GM10248 (cell line): ENCODE data around the gene NOP56.

Experiments used
- CTCF ChIA-PET: fragments of 300-600 bp; sonication (Branson Sonifier 250); formaldehyde crosslinking; extraction: SDS; loops from one replicate; lab custom pipeline; 2021; ENCODE audit warnings: antibody characterized with exemption; lab: Yijun Ruan, JAX
- POLR2A ChIA-PET: fragments of 350-650 bp; sonication (Branson Sonifier 250); formaldehyde crosslinking; extraction: SDS; loops from one replicate; lab custom pipeline; 2020; ENCODE audit warnings: antibody characterized with exemption; lab: Yijun Ruan, JAX
- DNase-seq: peaks from one replicate; pipeline ENCODE4 v3.0.0; 2012; ENCODE audit errors: extremely low spot score
- TF ChIP-seq, protein P1 (sequence below): IDR thresholded peaks from 2 replicates; pipeline ENCODE4 v1.5.1; 2012; ENCODE audit warnings: mild to moderate bottlenecking, low read depth; ENCODE audit errors: extremely low read depth, missing control alignments, control extremely low read depth

NOP56 gene

DNA sequence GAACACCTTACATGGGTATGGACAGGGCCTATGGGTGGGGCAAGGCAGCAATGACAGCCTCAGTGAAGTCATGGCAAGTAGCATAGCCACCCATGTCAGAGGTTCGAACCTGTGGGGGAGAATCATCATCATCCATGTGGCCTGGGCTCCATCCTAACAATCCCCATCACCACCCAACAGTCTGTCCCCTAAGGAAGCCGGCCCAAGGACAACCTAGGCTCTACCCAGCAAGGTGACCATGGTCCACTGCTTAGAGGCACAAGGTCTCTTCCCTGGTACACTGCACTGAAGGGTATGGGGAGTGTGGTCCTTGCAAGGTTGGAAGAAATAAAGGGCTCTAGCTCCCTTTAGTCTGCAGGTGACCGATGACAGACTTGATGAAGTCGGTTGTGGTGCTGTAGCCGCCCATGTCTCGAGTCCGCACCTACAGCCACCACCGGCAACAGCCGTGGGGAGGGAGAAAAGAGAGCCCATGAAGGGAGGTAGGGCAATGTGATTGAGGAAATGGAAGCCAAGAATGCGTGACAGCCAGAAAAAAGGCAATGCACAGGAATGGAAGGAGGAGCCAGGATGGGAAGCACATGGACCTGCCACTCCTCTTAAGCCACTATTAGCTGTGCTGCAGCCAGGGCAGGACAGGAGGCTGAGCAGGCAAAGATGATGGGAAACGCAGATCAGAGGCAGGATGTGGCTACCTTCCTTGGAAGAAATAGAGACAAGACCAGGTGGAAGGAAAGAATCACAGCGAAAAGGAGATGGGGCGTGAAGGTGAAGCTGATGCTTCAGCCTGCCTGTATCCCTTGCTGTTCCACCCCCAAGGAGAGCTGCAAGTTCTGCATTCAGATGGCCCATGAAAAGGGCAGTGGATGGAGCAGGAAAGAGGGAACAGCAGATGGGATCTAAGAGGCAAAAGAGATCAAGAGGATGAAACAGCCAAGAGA is 6.3 kb downstream of the NOP56 start:
- ChIA-PET CTCF (no interaction called here), POLR2A (no interaction called here)
- TF ChIP-seq, protein P1, sequence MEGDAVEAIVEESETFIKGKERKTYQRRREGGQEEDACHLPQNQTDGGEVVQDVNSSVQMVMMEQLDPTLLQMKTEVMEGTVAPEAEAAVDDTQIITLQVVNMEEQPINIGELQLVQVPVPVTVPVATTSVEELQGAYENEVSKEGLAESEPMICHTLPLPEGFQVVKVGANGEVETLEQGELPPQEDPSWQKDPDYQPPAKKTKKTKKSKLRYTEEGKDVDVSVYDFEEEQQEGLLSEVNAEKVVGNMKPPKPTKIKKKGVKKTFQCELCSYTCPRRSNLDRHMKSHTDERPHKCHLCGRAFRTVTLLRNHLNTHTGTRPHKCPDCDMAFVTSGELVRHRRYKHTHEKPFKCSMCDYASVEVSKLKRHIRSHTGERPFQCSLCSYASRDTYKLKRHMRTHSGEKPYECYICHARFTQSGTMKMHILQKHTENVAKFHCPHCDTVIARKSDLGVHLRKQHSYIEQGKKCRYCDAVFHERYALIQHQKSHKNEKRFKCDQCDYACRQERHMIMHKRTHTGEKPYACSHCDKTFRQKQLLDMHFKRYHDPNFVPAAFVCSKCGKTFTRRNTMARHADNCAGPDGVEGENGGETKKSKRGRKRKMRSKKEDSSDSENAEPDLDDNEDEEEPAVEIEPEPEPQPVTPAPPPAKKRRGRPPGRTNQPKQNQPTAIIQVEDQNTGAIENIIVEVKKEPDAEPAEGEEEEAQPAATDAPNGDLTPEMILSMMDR, result no peak
- no peak for DNase-seq

DNA sequence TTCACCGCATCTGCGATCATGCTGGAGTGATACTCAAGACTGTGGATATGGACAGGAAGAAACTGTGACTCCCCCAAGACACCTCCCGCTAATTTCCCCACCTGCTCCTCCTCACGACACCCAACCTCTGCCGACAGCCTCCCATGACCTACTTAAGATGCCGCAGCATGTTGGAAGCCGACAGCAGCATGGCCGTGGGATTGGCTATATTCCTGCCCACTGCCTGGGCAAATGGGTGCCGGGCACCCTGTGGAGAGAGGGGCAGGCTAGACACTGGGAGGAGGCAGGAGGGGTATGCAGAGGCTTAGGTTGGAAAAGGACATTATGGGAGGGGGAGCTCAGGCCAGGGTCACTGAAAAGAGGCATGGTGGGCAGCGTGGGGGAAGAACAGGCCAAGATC is 7.1 kb downstream of the NOP56 start:
- POLR2A ChIA-PET, result no interaction called here
- CTCF ChIA-PET, result no interaction called here
- TF ChIP-seq, protein P1, result no peak
- no peak for DNase-seq

DNA sequence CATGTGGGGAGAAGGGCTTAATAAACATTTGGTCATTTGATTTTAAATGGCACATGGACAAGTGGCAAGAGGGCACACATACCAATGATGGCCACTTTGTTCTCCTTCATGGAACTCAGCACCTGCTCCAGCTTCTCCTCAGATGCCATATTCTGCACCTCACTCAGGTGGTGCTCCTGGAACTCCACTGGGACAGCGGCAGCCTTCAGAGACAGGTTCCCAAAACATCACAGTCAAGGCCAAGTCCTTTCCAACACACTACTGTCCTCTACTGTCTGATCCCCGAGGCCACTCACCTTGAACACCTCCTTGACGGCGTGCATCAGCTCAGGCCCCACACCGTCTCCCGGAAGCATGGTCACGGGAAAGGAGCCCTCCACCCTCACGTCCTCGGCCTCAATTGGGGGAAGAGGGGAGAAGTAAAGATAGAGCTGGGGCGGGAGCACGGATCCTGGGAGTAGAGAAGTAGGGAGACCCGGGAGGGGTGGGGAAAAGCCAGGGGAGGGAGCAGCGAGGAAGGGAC is 11.0 kb downstream of the NOP56 start:
- CTCF ChIA-PET, result interaction anchor here (1.0 to 1.5 kb wide), 4 partner anchors 11 to 141 kb away, joined by 3 to 5 read pairs (median 4); no protein-coding TSS in a partner anchor
- no peak for DNase-seq
- POLR2A ChIA-PET, result interaction anchor here (1.1 to 1.3 kb wide), 3 partner anchors 8 to 193 kb away, joined by 3 to 7 read pairs (median 5); partner anchors contain the start of genes NOP56 and SNRPB
- TF ChIP-seq, protein P1, result no peak

DNA sequence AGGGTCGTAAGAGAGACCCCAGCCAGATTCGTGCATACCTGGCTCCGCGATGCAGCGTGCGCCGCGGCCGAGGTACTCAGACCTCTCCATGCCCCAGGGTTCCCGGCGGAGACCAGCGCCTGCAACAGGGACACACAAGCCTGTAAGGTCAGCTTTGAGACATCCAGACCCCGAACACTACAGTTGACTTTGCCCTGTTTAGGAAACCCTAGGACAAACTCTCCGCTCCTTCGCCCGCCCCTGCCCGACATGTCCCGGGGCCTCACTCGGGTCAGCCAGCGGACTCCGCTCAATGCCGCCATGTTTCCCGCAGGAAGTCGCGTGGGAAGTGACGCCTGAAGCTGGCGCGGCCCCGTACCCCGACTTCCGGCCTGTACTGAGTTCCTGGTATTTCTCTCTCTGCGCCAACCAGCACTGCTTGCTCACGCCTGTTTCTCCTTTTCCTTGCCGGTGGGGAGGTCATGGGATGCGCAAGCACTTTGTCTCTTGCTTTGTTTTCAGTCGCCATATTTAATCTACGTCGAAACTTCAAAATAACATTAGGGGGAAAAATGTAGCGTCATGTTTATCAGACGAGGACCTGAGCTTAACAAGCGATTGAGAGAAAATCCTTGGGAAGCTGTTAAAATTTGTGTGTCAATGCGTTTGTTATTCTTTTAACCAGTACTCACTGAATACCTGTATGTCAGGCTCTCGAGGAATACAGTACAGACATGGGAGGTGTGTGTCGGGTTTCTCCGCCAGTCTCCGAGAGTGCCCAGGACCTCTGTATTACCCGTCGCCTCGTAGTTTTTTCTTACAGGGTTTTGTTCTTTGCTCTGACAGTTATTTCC is 11.7 kb downstream of the NOP56 start, which contains the start of gene IDH3B:
Gene IDH3B, minus strand, starts transcription at position 330 of the 833 bp plus-strand sequence. Its CDS starts 28 bp downstream, at position 302.
- TF ChIP-seq, protein P1, result no peak
- POLR2A ChIA-PET, result interaction anchor here (0.7 to 1.3 kb wide), 4 partner anchors 9 to 193 kb away, joined by 3 to 7 read pairs (median 5); partner anchors contain the start of genes NOP56 and SNRPB
- CTCF ChIA-PET, result interaction anchor here (0.9 to 1.5 kb wide), 5 partner anchors 8 to 142 kb away, joined by 3 to 5 read pairs (median 3); no protein-coding TSS in a partner anchor
- DNase-seq, result peak; percentile 93

DNA sequence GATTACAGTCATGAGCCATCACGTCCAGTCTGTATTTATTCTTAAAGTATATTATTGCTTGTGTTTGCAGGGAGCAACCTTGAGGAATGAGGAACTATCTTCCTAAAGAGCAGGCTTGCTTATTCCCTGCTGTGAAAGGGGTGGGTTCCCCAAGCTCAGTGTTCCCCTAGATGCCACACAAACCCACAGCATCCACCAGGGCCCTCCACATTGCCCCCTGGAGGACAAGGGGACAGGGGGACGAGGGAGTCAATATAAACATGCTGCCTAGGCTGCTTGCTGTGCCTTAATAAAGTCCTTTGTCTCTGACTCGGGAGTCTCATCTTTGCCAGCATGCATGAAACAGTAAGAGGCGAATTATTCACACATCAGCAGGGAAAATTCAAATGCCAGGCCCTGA is 19.5 kb downstream of the NOP56 start:
- ChIA-PET POLR2A (interaction anchor here (1.6 kb wide), 1 partner anchor 20 kb away, joined by 5 read pairs; the partner anchor contains the start of gene NOP56), CTCF (interaction anchor here (0.9 to 2.1 kb wide), 3 partner anchors 8 to 16 kb away, joined by 3 to 8 read pairs (median 4); partner anchors contain the start of gene IDH3B)
- TF ChIP-seq, protein P1, result no peak
- DNase-seq, result no peak
